Activated CD4-positive, alpha-beta T cell treated with anti-CD3 and anti-CD28 coated beads for 36 hours (primary cell): ENCODE data around the gene PLCB4. TPM values are rescaled to one million over a fixed set of nuclear protein-coding genes. Genes with fewer than 3 reads are reported as not detected.

Source experiments
- ATAC-seq: fragments of 200-7000 bp; cut with Tn5 transposase; one replicate; pipeline ENCODE4 v1.10.0; 2021; ENCODE audit warnings: mild to moderate bottlenecking, moderate library complexity
- CTCF ChIA-PET: fragments of 350-600 bp; sonication (Branson Sonifier 250); formaldehyde crosslinking; loops from one replicate; lab custom pipeline; 2021; ENCODE audit warnings: antibody characterized with exemption; lab: Charles Lee
- POLR2A ChIA-PET: fragments of 350-600 bp; sonication (Branson Sonifier 250); formaldehyde crosslinking; loops from one replicate; lab custom pipeline; 2021; ENCODE audit warnings: antibody characterized with exemption, inconsistent platforms; lab: Charles Lee
- DNase-seq: peaks from one replicate; pipeline ENCODE4 v3.0.0-alpha.2; 2020
- H3K27ac Mint-ChIP-seq: one replicate; pipeline ENCODE4 v1.8.0; 2021; ENCODE audit warnings: mixed read lengths
- H3K27me3 Mint-ChIP-seq: one replicate; pipeline ENCODE4 v1.8.0; 2021; ENCODE audit warnings: mixed read lengths
- H3K36me3 Mint-ChIP-seq: one replicate; pipeline ENCODE4 v1.8.0; 2021; ENCODE audit warnings: low read depth, mixed read lengths
- H3K4me1 Mint-ChIP-seq: one replicate; pipeline ENCODE4 v1.8.0; 2021; ENCODE audit warnings: mixed read lengths
- H3K4me3 Mint-ChIP-seq: one replicate; pipeline ENCODE4 v1.8.0; 2021; ENCODE audit warnings: mild to moderate bottlenecking, moderate library complexity, mixed read lengths
- H3K9me3 Mint-ChIP-seq: one replicate; pipeline ENCODE4 v1.8.0; 2021; ENCODE audit warnings: low read depth, mixed read lengths
- intact Hi-C, 2 experiments: fragments of 100-400 bp; cut with DNase I in 1 of 2; cut with micrococcal nuclease in 1 of 2; formaldehyde crosslinking; loops; one replicate each; pipeline versions ENCODE4 v1.14.2 to v1.15.1; 2022 to 2024; cut with DNase I, micrococcal nuclease
- total RNA-seq, 2 experiments: library from RNA; stranded (reverse); gene quantifications; one replicate each; pipeline ENCODE4 v1.2.3, GENCODE V29; 2021

PLCB4 gene
- total RNA-seq, 2 experiments from 2014 or later, result 0.02 TPM; not detected in 1

DNA sequence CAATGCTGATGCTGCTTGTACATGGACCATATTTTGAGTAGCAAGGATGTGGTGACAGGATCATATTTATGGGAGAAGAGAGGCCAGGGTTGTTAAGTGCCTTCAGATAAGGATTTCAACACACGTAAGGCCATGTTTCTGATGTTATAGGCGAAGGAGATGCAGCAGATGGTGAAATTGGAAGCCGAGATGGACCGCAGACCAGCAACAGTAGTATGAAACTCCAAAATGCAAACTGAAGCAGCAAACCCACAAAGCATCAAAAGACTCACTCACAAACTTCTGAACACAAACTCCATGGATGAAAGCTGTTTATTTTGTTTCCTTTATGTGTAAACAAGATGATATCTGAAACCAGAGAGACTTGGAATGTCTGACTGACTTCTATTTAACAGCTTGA is 409.9 kb downstream of the PLCB4 start:
- ChIA-PET CTCF (no interaction called here), POLR2A (no interaction called here)
- Mint-ChIP-seq H3K4me3 (no peak overlapping the region), H3K27ac (no peak overlapping the region), H3K36me3 (no peaks in the 10 kb centered on the region), H3K27me3 (peaks cover 3% of the 10 kb centered on the region), H3K9me3 (no peaks in the 10 kb centered on the region), H3K4me1 (no peaks in the 10 kb centered on the region)
- no peak for ATAC-seq
- intact Hi-C loops, result no loop called here
- no peak for DNase-seq

DNA sequence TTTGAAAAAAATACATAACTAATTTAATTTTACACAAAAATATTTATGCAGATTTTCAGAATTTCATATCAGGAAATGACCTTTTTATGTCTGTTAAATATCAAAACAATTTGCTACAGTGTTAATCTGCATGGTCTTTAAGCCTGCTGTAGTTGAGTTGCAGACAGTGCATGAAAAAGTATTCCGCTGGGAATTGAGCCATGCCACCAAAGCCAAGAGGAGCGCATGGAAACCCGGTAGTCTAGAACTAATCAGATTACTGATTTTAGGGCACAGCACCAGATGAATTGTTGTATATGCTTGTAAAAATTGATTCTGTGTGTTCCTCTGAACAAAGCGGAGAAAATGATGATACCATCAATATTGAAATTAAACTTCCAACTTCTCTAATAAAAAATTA is 411.2 kb downstream of the PLCB4 start:
- Mint-ChIP-seq H3K4me3 (no peak overlapping the region), H3K27ac (no peak overlapping the region), H3K27me3 (peaks cover 4% of the 10 kb centered on the region), H3K36me3 (no peaks in the 10 kb centered on the region), H3K4me1 (no peaks in the 10 kb centered on the region), H3K9me3 (peaks cover 3% of the 10 kb centered on the region)
- CTCF ChIA-PET, result no interaction called here
- POLR2A ChIA-PET, result no interaction called here
- no peak for DNase-seq
- ATAC-seq, result no peak
- intact Hi-C loops, result no loop called here

DNA sequence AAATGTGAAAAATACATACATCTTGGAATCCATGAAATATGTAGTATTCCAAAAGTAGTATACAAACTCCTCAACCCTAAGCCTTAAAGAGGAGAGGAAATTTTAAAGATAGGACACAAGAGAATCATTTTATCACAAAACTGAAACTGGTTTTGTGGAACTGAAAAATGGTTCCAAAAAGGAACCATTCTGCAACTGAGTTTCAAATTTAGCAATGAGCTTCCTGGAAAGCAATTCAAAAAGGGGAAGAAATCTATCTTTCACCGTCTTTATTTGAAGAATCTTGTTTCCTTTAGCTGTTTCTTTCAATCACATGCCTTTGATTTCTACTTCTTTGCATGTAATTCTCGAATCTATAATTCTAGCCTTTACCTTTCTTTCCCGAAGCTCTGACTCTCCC is 413.3 kb downstream of the PLCB4 start:
- ChIA-PET POLR2A (no interaction called here), CTCF (no interaction called here)
- Mint-ChIP-seq H3K36me3 (no peaks in the 10 kb centered on the region), H3K4me3 (no peak overlapping the region), H3K9me3 (peaks cover 3% of the 10 kb centered on the region), H3K27me3 (peaks cover 4% of the 10 kb centered on the region), H3K27ac (no peak overlapping the region), H3K4me1 (no peaks in the 10 kb centered on the region)
- ATAC-seq, result no peak
- intact Hi-C loops, result no loop called here
- DNase-seq, result no peak

DNA sequence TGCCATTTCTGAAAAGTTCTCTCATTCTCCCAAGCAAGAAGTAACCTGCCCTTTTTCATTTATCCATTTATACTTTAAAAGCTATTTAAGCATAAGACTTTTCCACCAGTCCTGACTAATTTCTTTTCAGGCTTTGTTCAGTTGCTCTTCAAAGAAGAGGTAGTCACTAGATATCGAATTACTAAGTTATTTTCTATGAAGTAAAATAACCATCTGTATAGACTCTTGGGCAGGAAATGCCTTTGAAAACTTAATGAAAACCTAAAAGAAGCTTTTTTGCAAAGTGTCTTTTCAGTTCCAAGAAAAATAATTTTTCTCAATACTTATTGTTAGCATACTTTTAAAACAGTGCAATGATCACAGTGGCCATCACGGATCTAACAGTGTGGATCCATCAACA is 414.2 kb downstream of the PLCB4 start:
- ChIA-PET CTCF (interaction anchor here (0.7 kb wide), 1 partner anchor 524 kb away, joined by 3 read pairs; no protein-coding TSS in a partner anchor), POLR2A (no interaction called here)
- intact Hi-C loops, result no loop called here
- no peaks in the 10 kb centered on the region for H3K4me1 Mint-ChIP-seq
- no peaks in the 10 kb centered on the region for H3K36me3 Mint-ChIP-seq
- ATAC-seq (no peak), DNase-seq (no peak)
- peaks cover 4% of the 10 kb centered on the region for H3K27me3 Mint-ChIP-seq
- no peak overlapping the region for H3K27ac Mint-ChIP-seq
- H3K4me3 Mint-ChIP-seq, result no peak overlapping the region
- peaks cover 3% of the 10 kb centered on the region for H3K9me3 Mint-ChIP-seq

DNA sequence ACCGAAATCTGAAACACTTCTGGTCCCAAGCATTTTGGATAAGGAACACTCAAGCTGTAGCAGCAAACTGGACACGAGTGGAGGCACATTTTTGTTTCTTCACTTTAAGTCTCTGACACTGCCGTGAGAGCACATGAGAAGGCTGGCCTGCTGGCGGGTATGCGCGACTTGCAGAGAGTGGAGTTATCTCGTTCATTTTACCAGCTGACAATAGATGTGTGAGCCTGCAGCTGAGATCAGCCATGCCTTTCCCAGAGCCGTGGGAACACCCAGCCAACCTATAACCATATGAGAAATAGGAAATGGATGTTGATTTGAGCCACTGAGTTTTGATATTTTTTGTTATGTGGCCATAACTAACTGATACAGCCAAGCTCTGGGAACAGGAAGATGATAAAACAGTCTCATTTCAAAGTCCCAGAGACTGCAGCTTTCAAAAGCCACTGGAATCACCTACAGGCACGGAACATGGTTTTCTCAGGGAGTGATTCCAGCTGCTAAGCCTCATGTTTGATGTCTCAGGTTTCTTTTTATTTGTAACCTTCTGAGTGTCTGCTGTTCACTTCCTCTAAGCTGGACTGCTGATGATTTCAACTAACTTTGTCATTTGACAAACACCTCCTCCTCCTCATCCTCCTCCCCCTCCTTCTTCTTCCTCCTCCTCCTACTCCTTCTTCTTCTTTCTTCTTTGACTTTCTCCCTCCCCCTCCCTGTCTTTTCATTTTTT is 416.9 kb downstream of the PLCB4 start:
- peaks cover 3% of the 10 kb centered on the region for H3K9me3 Mint-ChIP-seq
- POLR2A ChIA-PET, result no interaction called here
- CTCF ChIA-PET, result no interaction called here
- DNase-seq (no peak), ATAC-seq (no peak)
- H3K27ac Mint-ChIP-seq, result no peak overlapping the region
- no peak overlapping the region for H3K4me3 Mint-ChIP-seq
- H3K4me1 Mint-ChIP-seq, result no peaks in the 10 kb centered on the region
- H3K27me3 Mint-ChIP-seq, result peaks cover 3% of the 10 kb centered on the region
- no peaks in the 10 kb centered on the region for H3K36me3 Mint-ChIP-seq
- intact Hi-C loops, result no loop called here

DNA sequence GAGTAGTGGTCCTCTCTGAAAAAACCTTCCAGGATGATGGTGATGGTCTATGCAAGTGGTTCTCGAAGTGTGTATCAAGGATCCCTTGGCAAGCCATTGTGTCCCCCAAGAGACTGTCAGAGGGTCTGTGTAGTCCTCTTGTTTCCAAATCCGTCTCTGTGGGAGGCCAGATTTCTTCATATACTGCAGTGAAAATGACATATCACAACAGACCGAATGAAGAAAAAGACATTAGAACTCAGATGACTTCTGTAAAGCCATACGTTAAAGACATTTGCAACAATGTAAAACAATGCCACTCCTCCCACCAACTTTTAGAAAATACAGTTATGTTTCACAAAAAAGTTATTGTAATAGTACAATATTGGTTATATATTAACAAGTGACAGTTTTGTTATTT is 418.3 kb downstream of the PLCB4 start:
- H3K36me3 Mint-ChIP-seq, result no peaks in the 10 kb centered on the region
- no peak for ATAC-seq
- intact Hi-C loops, result no loop called here
- H3K4me1 Mint-ChIP-seq, result no peaks in the 10 kb centered on the region
- peaks cover 3% of the 10 kb centered on the region for H3K9me3 Mint-ChIP-seq
- DNase-seq, result no peak
- ChIA-PET POLR2A (no interaction called here), CTCF (no interaction called here)
- H3K27me3 Mint-ChIP-seq, result peaks cover 2% of the 10 kb centered on the region
- H3K4me3 Mint-ChIP-seq, result no peak overlapping the region
- no peak overlapping the region for H3K27ac Mint-ChIP-seq

DNA sequence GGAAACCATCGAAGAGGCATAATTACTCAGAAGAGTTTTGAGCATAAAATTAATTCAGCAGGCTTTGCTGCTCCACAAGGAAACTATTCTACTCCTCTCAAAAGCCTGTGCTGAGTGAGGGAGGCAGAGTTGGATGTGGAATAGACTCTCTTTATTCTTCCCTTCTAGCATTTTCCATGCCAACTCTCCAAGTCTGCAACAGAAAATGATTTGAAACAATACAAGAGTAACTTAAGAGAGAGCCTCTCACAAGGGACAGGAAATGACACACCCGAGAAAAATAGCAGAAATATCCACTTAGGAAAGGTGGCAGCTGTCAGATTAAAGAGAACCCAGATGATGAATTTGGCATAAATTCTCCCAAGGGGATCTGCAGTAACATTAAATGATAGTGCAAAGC is 419.2 kb downstream of the PLCB4 start:
- H3K4me3 Mint-ChIP-seq, result no peak overlapping the region
- peaks cover 3% of the 10 kb centered on the region for H3K9me3 Mint-ChIP-seq
- intact Hi-C loops, result no loop called here
- ATAC-seq, result no peak
- H3K36me3 Mint-ChIP-seq, result no peaks in the 10 kb centered on the region
- no peak for DNase-seq
- no peaks in the 10 kb centered on the region for H3K4me1 Mint-ChIP-seq
- POLR2A ChIA-PET, result no interaction called here
- peaks cover 2% of the 10 kb centered on the region for H3K27me3 Mint-ChIP-seq
- no peak overlapping the region for H3K27ac Mint-ChIP-seq
- CTCF ChIA-PET, result no interaction called here

DNA sequence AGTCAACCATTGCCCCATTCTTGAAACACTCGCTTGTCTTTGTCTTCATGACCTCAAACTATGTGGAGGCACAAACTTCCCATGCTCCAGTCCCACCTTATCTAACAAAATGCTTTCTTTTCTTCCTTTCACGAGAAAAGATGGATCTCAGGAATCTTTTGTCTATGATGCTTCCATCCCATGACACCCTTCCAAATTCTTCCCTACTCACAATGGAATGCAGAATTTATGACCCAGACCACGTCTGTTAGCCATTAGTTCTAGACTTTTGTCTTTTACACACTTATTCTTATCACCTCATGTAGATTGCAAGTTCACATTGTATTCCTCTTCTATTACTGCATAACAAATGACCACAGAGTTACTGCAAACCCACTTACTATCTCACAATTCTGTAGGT is 421.3 kb downstream of the PLCB4 start:
- no peak for ATAC-seq
- Mint-ChIP-seq H3K9me3 (peaks cover 4% of the 10 kb centered on the region), H3K27ac (no peak overlapping the region)

DNA sequence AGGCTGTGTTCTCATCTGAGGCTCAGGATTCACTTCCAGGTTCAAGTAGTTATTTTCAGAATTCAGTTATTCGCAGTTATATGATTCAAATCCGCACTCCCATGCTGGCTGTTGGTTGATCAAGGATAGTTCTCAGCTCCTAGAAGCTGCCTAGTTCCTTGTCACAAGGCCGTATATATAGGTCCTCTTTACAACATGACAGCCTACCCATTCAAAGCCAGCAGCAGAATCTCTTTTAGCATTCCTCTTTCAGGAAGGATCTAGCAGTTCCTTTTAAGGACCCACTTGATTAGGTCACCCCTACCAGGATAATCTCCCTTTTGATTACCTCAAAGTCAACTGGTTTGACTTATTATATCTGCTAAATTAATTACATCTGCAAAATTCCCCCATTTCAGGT is 421.7 kb downstream of the PLCB4 start:
- H3K9me3 Mint-ChIP-seq, result peaks cover 4% of the 10 kb centered on the region
- ATAC-seq (no peak), DNase-seq (no peak)
- H3K27me3 Mint-ChIP-seq, result no peaks in the 10 kb centered on the region
- H3K27ac Mint-ChIP-seq, result no peak overlapping the region
- ChIA-PET CTCF (no interaction called here), POLR2A (no interaction called here)
- H3K36me3 Mint-ChIP-seq, result no peaks in the 10 kb centered on the region
- H3K4me3 Mint-ChIP-seq, result no peak overlapping the region
- H3K4me1 Mint-ChIP-seq, result no peaks in the 10 kb centered on the region
- intact Hi-C loops, result no loop called here

More for the DNA sequence above, 421.3 kb downstream of the PLCB4 start:
- DNase-seq, result no peak
- no peaks in the 10 kb centered on the region for H3K27me3 Mint-ChIP-seq
- ChIA-PET POLR2A (no interaction called here), CTCF (no interaction called here)
- H3K4me3 Mint-ChIP-seq, result no peak overlapping the region
- no peaks in the 10 kb centered on the region for H3K4me1 Mint-ChIP-seq
- intact Hi-C loops, result no loop called here
- H3K36me3 Mint-ChIP-seq, result no peaks in the 10 kb centered on the region

DNA sequence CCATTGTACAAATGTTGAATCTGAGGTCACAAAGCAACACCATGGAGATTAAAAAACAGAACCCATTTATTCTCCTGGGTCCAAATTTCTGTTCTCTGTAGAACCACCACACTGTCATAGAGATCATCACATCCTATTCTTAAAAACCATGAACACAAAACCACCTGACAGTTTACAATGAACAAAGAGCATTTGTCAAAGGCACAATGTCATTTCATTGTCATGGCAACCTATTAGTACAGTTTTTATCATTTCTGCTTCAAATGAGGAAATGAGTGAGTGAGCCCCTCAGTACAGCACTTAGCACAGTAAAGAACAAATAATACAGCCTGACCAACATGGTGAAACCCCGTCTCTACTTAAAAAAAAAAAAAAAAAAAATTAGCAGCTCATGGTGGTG is 422.4 kb downstream of the PLCB4 start:
- POLR2A ChIA-PET, result no interaction called here
- no peak overlapping the region for H3K4me3 Mint-ChIP-seq
- CTCF ChIA-PET, result no interaction called here
- H3K9me3 Mint-ChIP-seq, result peaks cover 6% of the 10 kb centered on the region
- H3K27me3 Mint-ChIP-seq, result no peaks in the 10 kb centered on the region
- H3K36me3 Mint-ChIP-seq, result no peaks in the 10 kb centered on the region
- no peak overlapping the region for H3K27ac Mint-ChIP-seq
- no peak for DNase-seq
- intact Hi-C loops, result no loop called here
- H3K4me1 Mint-ChIP-seq, result no peaks in the 10 kb centered on the region
- ATAC-seq, result no peak

DNA sequence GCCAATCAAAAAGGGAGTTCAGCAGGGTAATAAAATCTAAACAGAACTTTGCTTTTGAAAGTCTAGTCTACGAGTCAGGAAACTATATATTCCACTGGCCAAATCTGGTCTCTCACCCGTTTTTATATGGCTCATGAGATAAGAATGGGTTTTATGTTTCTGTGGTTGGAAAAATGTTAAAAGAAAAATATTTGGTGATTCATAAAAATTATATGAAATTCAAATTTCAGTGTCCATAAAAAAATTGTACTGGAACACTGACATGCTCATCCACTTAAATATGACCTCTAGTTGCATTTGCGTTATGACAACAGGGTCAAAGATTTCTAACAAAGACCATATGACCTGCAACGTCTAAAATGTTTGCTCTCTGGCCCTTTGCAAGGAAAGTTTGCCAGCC is 423.2 kb downstream of the PLCB4 start:
- Mint-ChIP-seq H3K4me1 (no peaks in the 10 kb centered on the region), H3K36me3 (no peaks in the 10 kb centered on the region)
- no peak for ATAC-seq

DNA sequence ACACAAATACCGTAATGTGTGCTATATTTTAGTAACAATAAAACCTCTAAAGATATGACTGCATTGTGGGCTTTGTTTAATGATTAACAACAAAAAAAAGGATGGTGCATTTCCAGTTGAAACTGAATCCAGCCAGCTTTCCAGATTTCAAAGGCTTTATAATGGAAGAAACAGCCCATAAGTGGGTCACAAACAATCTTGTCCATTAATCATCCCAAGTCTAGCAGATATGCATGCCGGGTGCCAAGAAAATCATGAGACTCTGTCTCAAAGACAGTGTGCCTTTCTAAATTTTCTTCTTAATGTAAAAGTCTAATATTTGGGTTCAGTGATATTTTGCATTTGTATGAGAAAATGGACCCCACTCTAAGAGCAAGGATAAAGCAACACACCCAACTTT is 424.9 kb downstream of the PLCB4 start:
- H3K27me3 Mint-ChIP-seq, result no peaks in the 10 kb centered on the region
- H3K9me3 Mint-ChIP-seq, result peaks cover 6% of the 10 kb centered on the region
- no peaks in the 10 kb centered on the region for H3K4me1 Mint-ChIP-seq
- H3K4me3 Mint-ChIP-seq, result no peak overlapping the region
- no peak overlapping the region for H3K27ac Mint-ChIP-seq
- ATAC-seq, result no peak
- H3K36me3 Mint-ChIP-seq, result no peaks in the 10 kb centered on the region
- ChIA-PET POLR2A (no interaction called here), CTCF (no interaction called here)
- intact Hi-C loops, result no loop called here
- no peak for DNase-seq

More for the DNA sequence above, 423.2 kb downstream of the PLCB4 start:
- intact Hi-C loops, result no loop called here
- no peaks in the 10 kb centered on the region for H3K27me3 Mint-ChIP-seq
- H3K27ac Mint-ChIP-seq, result no peak overlapping the region
- peaks cover 6% of the 10 kb centered on the region for H3K9me3 Mint-ChIP-seq
- ChIA-PET CTCF (no interaction called here), POLR2A (no interaction called here)
- H3K4me3 Mint-ChIP-seq, result no peak overlapping the region
- no peak for DNase-seq
